HG03521 (cell line): ENCODE results near the gene PUS10.
"Not testable (repeated sequence)": the region's sequence is repeated elsewhere in the genome, so short reads cannot be mapped to it uniquely, and the experiment has no call there.

Experiments used
- ATAC-seq: cut with Tn5 transposase; IDR thresholded peaks from one replicate; pipeline ENCODE4 v1.9.1; 2021; ENCODE audit warnings: mild to moderate bottlenecking, moderate library complexity; ENCODE audit not compliant: unreplicated experiment

PUS10 gene, protein sequence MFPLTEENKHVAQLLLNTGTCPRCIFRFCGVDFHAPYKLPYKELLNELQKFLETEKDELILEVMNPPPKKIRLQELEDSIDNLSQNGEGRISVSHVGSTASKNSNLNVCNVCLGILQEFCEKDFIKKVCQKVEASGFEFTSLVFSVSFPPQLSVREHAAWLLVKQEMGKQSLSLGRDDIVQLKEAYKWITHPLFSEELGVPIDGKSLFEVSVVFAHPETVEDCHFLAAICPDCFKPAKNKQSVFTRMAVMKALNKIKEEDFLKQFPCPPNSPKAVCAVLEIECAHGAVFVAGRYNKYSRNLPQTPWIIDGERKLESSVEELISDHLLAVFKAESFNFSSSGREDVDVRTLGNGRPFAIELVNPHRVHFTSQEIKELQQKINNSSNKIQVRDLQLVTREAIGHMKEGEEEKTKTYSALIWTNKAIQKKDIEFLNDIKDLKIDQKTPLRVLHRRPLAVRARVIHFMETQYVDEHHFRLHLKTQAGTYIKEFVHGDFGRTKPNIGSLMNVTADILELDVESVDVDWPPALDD

DNA sequence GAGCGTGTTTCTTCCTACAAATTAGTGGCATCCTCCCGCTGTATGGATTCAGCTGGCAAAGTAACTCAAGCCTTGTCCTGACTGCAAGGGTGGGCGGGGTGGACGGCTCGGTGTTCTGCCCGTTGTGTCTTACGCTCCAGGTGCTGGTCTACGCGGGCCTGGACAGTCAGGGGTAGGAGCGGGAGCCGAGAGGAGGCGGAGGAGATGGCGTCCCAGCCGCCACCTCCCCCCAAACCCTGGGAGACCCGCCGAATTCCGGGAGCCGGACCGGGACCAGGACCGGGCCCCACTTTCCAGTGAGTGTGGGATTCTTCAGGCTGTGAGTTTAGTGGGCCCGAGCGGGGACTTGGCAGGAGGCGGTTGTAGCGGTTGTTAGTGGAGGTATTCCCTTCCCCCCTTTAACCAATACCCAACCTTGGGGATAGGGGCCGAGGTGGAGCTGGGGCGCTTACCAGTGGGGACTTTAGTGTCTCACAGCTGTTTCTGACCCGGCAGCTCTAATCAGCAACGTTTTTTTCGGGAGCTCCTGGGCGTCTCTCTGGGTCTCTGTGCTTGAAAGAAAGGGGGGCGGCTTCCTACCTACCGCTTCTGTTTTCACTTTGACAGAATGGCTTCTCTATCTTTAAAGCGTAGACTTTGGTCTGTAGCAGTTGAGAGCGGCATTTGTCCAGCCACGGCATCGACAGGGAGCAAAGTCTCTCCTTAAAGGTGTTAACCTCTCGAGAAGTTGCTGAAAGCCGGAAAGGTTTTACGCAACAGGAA lies at the start of gene PUS10, which contains the start of gene PEX13:
TSS of gene PUS10 (minus strand) at position 700 of the 762 bp plus-strand sequence. CDS start 6,365 bp downstream, outside the sequence.
TSS of gene PEX13 (plus strand) at position 165 of the 762 bp plus-strand sequence. CDS start at position 205, 40 bp downstream.
- peak; percentile 75 for ATAC-seq

DNA sequence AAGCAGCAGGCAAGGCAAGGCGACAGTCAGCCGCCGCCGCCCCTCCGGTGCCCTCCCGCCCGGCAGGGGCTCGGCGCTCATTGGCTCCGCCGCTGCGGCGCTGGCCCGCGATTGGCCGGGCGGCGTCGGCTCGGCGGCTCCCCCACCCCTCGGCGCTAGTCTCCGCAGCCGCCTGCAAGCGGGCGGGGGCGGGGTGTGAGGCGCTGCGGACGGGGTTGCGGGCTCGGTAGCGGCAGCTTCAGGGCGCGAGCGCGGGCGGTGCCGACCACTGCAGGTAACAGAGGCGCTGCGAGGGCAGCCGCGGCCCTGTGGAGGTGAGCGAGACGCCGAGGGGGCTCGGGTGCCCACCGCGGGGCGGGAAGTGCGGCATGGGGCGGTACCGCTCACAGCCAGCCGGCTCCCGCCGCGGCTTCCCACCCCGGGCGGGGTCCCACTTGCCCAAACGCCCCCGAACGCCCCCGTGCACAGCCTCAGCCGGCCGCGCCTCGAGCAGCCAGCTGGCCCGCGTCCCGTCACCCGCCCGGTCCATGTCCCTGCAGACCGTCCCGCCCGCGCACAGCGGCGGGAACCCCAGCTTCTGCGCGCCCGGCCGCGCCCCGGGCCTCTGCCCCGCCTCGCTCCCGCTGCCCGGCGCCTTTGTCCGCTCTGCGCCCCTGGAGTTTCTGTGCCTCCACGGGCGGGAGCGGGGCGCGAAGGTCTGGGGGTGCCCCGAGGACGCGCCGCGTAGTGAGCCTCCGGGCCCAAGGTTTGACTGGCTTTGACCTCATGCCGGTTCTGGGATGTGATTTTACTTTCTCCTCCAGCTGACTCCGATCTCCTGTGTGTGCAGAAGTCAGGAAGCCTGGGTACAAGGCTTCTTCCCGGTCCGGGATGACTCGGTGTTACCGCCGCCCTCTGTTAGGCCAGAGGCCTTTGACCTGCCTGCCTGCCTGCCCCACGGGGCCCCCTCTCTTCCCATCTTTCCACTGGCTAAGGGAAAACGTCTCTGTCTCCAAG lies 48.0 kb upstream of the PUS10 start, which contains the start of gene SANBR:
TSS of gene SANBR (plus strand) at position 158 of the 996 bp plus-strand sequence. CDS start 4,480 bp downstream, outside the sequence.
- peak; percentile 97 for ATAC-seq

DNA sequence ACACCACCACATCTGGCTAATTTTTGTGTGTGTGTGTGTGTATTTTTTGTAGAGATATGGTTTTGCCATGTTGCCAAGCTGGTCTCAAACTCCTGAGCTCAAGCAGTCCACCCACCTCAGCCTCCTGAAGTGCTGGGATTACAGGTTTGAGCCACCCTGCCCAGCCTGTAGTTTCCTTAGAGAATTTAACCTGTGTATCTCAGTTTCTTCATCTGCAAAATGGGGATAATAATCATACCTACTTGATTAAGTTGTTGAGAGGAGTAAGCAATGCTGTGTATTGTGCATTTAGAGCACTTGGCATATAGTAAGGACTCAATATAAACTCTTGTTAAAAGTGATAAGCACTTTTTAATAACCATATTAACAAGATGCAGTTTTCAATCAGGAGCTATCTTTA lies 41.3 kb upstream of the PUS10 start:
- no peak for ATAC-seq

DNA sequence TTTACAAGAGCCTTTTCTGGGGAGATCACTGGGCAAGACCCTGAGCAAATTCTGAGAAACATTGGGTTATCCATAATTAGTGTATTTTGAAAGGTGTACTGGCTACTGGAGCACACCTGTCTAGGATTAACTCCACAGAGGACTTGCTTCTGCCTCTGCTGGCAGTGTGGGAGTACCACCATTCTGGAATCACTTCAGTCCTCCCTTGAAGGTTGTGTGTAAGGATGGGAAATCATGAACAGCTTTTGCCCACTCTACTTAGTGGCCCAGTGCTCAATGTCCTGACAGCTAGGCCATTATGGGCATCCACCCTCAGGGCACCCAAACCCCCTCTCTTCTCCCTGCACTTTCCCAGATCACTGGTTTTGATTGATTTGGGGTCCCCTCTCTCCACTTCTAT lies 39.5 kb upstream of the PUS10 start:
- no peak for ATAC-seq

DNA sequence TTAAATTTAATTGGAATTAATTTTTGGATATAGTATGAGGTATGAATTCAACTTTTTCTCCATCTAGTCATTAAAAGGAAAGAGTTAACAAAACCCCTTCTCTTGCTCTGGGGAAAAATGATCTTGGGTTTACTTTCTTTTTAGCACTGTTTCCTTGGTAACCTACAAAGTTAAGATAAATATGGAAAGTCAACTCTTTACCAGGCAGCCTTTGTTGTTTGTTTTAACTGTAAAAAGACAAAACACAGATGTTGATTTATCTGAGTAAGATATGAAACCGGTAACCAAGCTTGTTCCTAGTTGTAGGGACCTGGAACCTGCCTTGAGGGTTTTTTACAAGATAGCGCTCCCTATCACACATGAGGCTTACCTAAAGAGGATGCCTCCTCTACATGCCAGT lies 37.5 kb upstream of the PUS10 start:
- no peak for ATAC-seq

DNA sequence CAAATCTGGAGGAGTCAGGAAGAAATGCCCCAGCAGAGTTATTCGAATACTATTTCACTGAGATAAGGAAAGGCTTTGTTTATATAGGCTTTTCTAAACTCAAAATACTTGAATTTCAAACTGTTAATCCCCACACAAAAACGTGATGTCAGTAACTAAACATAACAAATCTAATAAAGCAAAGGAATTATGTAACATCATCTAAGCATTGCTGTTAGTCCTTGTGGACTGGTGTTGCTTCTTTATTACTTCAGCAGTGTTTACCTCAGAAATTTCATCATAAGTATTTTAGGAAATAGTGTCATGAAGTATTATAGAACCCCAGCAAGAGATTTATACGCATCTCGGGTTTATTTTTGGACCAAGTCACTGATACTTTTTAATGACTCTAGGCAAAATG lies 27.9 kb upstream of the PUS10 start:
- ATAC-seq = no peak

DNA sequence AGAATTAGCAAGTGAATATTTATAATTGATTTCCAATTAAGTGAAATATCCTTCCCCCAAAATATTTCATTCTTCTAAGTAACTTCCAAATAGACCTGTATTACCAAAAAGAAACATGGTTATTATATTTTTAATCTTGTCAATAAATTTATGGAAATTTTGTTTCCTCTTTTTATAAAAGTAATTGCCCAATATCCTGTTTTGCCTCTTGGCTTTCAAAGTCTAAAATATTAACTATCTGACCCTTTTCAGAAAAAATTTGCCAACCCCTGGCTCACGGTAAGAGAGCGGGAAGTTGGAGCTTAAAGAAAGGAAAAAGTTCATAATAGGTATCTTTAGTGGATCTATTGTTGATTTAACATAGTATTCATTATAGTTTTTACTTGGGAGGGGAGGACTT lies 27.2 kb upstream of the PUS10 start:
- no peak for ATAC-seq

DNA sequence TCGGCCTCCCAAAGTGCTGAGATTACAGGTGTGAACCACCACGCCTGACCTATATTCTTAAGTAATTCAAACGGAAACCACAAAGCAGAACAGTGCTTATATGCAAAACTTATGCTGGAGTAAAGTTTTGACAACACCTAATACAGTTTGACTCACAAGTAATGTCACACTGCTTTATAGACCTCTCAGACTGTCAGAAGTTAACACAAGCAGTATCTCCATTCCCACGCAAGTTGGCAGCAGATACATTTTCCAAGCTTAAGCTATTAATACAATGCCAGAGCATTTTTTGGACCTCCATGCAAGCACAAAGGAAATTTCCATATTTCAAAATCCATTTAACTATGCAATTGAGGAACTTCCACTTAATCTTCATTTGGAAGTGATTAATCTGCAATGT lies 26.6 kb upstream of the PUS10 start:
- ATAC-seq = peak; percentile 50

DNA sequence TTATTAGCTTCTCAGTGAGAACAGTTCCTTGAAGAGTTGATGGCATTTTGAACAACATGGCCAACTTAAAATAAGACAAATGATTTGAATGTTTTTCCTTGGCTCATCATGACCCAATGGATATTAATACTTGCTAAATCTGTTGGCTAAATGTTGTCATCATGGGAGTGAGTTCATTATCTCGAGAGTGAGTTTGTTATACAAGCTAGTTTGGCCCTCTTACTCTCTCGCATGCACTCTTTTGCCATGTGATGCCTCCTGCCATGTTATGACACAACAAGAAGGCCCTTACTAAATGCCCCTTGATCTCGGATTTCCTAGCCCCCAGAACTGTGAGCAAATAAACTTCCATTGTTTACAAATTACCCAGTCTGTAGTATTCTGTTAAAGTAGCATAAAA lies 24.8 kb upstream of the PUS10 start:
- ATAC-seq = no peak

DNA sequence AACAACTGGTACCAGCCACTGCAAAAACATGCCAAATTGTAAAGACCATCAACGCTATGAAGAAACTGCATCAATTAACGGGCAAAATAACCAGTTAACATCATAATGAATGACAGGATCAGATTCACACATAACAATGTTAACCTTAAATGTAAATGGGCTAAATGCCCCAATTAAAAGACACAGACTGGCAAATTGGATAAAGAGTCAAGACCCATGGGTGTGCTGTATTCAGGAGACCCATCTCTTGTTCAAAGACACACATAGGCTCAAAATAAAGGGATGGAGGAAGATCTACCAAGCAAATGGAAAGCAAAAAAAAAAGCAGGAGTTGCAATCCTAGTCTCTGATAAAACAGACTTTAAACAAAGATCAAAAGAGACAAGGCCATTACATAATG lies 18.6 kb upstream of the PUS10 start:
- not testable (repeated sequence) for ATAC-seq

DNA sequence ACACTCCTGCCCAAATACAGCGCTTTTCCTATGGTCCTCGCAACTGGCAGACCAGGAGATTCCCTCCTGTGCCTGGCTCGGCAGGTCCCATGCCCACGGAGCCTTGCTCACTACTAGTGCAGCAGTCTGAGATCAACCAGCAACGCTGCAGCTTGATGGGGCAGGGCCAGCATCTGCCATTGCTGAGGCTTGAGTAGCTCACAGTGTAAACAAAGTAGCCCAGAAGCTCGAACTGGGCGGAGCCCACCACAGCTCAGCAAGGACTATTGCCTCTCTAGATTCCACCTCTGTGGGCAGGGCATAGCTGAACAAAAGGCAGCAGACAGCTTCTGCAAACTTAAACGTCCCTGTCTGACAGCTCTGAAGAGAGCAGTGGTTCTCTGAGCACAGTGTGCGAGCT lies 16.5 kb upstream of the PUS10 start:
- not testable (repeated sequence) for ATAC-seq

DNA sequence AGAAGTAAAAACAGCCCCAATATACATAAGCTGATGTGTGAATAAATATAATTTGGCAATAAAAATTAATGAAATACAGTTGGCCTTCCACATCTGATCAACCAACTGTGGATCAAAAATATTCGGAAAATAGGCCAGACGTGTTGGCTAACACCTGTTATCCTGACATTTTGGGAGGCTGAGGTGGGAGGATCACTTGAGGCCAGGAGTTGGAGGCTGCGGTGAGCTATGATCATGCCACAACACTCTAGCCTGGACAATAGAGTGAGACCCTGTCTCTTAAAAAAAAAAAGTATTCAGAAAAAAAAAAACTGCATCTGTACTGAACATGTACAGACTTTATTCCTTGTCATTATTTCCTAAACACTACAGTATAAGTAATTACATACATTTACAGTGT lies 11.5 kb upstream of the PUS10 start:
- no peak for ATAC-seq

DNA sequence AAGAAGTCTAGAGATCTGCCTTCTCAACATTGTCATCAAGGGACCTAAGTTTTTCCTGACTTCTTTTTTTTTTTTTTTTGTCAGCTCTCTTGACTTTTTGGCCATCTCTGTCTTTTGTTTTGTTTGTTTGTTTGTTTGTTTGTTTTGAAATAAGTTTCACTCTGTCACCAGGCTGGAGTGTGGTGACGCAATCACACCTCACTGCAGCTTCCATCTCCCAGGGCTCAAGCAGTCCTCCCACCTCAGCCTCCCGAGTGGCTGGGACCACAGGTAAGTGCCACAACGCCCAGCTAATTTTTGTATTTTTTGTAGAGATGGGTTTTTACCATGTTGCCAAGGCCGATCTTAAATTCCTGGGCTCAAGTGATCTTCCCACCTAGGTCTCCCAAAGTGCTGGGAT lies 5.6 kb upstream of the PUS10 start:
- ATAC-seq = no peak

DNA sequence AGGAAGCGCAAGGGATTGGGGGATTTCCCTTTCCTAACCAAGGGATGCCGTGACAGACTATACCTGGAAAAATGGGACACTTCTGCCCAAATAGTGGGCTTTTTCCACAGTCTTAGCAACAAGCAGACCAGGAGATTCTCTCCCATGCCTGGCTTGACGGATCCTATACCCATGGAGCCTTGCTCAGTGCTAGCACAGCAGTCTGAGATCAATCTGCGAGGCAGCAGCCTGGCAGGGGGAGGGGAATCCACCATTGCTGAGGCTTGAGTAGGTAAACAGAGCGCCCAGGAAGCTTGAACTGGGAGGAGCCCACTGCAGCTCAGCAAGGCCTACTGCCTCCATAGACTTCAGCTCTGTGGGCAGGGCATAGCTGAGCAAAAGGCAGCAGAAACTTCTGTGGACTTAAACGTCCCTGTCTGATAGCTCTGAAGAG lies 3.2 kb upstream of the PUS10 start:
- no peak for ATAC-seq

DNA sequence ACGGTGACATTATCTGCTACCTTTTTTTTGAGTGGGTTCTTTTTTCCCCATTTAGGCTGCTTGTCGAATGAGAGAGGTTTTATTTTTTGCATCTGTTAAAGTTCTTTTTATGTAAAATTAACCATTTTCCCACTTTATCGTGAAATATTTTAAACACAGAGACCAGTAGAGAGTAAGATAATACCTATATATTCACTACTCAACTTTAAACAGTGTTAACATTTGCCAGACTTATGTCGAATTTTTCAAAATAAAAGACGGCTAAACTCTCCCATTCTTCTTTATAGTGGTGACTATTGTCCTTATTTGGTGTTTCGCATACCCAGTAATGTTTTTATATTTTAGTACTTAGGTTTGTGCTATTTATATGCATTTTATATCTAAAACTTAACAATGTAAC lies 743 bp upstream of the PUS10 start:
- ATAC-seq = no peak

DNA sequence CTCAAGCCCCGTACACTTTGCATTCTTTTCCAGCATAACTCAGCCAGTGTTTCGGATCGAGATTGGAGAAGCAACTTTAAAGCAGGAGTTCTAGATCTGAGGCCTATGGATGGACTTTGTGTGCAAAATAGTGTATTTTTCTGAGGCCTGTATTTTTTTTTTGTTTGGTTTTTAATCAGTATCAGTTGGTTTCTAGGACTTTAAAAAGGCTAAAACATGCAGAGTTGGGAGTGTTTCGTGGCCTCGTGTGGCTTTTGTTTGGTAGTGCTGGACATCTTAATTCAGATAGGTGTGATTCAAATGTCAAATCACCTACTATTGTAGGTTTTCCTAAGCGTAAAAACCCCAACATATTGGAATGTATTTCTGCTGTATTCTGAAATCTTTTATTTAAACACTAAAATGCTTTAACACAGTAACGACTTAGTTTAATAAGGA lies 282 bp upstream of the PUS10 start:
- ATAC-seq = no peak

DNA sequence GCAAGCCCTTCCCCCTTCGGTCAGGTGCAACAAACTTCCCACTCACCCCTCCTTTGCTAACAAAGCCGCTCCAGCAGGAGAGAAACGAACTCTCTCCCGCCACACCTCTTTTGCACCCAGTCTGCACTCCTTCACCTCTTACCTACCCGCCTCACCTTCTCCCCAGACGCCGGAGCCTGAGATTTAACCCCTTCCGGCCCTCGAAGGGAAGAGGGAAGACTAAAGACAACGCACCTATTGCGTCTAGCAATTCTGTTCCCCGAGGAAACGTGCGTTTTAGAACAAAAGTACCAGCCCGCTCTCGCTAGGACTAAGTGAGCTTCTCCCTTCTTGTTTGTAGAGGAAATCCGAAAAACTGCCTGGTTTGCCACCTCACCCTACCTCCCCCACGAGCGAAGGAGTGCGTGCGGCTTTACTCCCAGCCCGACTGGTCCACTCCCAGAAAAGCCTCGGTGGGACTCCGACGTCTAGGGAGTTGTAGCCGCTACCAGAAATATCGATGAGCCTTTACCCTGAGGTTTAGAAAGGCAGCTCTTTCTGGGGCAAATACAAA lies 976 bp downstream of the PUS10 start:
- ATAC-seq = peak; percentile 51

DNA sequence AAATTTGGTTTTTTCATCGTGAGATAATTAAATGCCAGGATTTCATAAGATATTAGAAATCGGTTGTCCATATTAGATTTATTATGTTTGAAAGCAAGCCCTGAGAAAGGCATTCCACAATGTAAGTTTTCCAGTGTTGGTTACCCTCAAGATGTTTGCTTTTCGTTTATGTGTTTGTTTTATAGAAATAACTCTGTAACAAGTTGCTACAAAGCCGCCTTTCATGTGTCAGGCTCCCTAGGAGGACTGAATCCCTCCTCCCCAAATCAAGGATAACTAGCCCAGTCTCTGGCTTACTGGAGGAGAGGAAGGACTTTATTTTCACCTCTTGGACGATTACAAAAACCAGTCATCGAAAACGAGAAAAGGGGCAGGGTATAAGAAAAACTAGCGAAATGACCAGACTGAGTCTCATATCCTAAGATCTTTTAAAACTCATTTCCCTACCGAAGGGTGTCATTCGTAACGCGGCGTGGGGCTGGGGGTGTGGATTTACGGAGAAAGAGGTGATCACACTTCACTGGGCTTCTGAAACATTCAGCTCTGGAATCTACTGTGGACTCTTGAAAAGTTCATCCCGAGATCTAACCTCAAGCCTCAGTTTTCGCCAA lies 1.6 kb downstream of the PUS10 start:
- ATAC-seq = no peak

DNA sequence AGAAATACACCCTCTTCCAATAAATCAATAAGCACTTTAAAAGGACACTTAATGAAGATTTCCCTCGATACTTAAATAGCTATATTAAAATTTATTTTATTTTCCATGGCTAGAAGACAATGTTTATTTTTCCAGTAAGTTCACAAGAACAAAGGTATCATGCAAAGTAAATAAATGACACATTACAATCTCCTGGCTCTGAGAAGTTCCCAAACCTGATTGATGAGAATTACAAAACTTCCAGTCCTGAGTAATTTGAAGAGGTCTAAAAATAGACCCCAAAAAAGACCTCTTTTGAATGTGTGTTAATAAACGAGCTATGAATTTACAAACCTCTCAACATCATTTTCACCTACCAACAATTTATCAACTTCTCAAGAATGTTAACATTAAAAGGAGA lies 2.1 kb downstream of the PUS10 start:
- no peak for ATAC-seq

DNA sequence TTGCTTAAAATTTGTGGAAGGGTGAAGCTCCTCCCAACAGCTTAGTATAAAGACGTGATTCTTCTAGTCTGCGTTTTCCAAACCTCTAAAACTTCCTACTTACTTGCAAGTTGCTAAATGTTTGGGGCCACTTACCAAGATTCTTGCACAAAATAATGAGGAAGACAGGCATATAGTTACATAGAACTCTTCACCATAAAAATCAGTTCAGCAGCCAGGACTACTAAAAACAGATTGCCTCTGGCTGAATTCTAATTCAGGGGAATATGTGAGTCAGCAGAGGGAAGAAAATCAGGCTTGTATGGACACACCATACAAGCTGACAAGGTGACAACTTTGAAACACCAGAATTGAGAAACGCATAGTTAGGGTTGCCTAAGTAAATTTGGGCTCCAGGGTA lies 3.3 kb downstream of the PUS10 start:
- no peak for ATAC-seq
